HPDE6-E6E7 (cell line): Measurements from ENCODE around the gene PRSS57.

Experiments
- DNase-seq: peaks from one replicate; pipeline ENCODE4 v3.0.0; 2011; ENCODE audit warnings: missing footprints; ENCODE audit errors: extremely low spot score

The PRSS57 gene

GRCh38 chr19:638906-639252 lies 56.4 kb downstream of the PRSS57 start:
- no peak for DNase-seq
